NB4 (cell line): ENCODE results near the gene FHIT.

Experiments used
- DNase-seq: peaks from one replicate; pipeline ENCODE4 v3.0.0; 2010; ENCODE audit warnings: low read depth
- H3K4me3 ChIP-seq: one replicate; pipeline ENCODE4 v1.5.1; 2011; ENCODE audit warnings: mild to moderate bottlenecking, low read depth, low read length, moderate library complexity
- CTCF ChIP-seq: IDR thresholded peaks from one replicate; pipeline ENCODE4 v1.5.1; 2012; ENCODE audit warnings: low read depth, low read length
- MAX ChIP-seq: IDR thresholded peaks from 2 replicates; pipeline ENCODE4 v1.6.1; 2011; ENCODE audit warnings: low read depth, low read length
- MYC ChIP-seq: IDR thresholded peaks from 2 replicates; pipeline ENCODE4 v1.6.1; 2011; ENCODE audit warnings: low read depth, low read length
- POLR2A ChIP-seq: IDR thresholded peaks from 2 replicates; pipeline ENCODE4 v1.6.1; 2011; ENCODE audit warnings: mild to moderate bottlenecking; ENCODE audit not compliant: insufficient read length; ENCODE audit errors: extremely low read depth

FHIT gene

GRCh38 chr3:60555686-60556354, 695.4 kb downstream of the FHIT start:
- no peak for DNase-seq
- TF ChIP-seq POLR2A (no peak), CTCF (no peak), MYC (no peak), MAX (no peak)
- H3K4me3 ChIP-seq = no peak overlapping the region

GRCh38 chr3:60553144-60553543, 698.1 kb downstream of the FHIT start:
- DNase-seq = no peak
- TF ChIP-seq CTCF (no peak), MYC (no peak), MAX (no peak), POLR2A (no peak)
- H3K4me3 ChIP-seq = no peak overlapping the region

- H3K4me3 ChIP-seq = no peak overlapping the region
These were observed 698.7 kb downstream of the FHIT start for GRCh38 chr3:60552581-60552980.

GRCh38 chr3:60551455-60552209, 699.6 kb downstream of the FHIT start:
- no peak for TF ChIP-seq MAX
- TF ChIP-seq POLR2A = no peak
- TF ChIP-seq CTCF = no peak
- TF ChIP-seq MYC = no peak
- DNase-seq = no peak
- no peak overlapping the region for H3K4me3 ChIP-seq

More at GRCh38 chr3:60552581-60552980, 698.7 kb downstream of the FHIT start:
- TF ChIP-seq MAX = no peak
- TF ChIP-seq POLR2A = no peak
- TF ChIP-seq MYC = no peak
- TF ChIP-seq CTCF = no peak
- no peak for DNase-seq

- DNase-seq = no peak
- TF ChIP-seq MYC (no peak), CTCF (no peak), POLR2A (no peak), MAX (no peak)
- no peak overlapping the region for H3K4me3 ChIP-seq
These were observed 701.4 kb downstream of the FHIT start for GRCh38 chr3:60549863-60550262.
